HT1080 (cell line): ENCODE data around the gene RARG. TPM values are rescaled to one million over a fixed set of nuclear protein-coding genes. Genes with fewer than 3 reads are reported as not detected.

Experiments used
- DNase-seq: peaks from one replicate; pipeline ENCODE4 v3.0.0-alpha.2; 2015; ENCODE audit warnings: low read depth
- total RNA-seq: library from RNA; depleted of rRNA; stranded (reverse); fragments of >200 nt; shearing (Covaris generic); gene quantifications from 2 replicates; pipeline ENCODE4 v1.2.3, GENCODE V29; 2014

Gene RARG
- total RNA-seq, 1 experiment from 2014 or later: 17.4 TPM

DNA sequence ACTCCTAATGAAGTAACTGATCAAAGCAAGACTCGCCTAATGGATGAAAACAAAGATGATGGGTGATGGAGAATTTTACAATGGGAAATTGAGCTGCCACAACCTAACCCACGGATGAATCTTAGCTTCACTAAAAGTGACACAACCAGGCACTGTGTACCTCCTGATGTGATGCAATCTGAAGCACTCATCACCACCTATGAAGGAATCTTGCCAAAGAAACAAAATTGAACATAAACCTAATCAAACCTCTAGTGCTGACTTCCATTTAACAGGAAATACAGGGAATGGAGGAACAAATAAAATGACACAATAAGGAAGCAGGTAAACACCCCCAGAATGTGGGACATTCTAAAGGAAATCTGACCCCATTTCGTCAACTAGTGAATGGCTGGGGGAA is 13.3 kb upstream of the RARG start:
- no peak for DNase-seq

DNA sequence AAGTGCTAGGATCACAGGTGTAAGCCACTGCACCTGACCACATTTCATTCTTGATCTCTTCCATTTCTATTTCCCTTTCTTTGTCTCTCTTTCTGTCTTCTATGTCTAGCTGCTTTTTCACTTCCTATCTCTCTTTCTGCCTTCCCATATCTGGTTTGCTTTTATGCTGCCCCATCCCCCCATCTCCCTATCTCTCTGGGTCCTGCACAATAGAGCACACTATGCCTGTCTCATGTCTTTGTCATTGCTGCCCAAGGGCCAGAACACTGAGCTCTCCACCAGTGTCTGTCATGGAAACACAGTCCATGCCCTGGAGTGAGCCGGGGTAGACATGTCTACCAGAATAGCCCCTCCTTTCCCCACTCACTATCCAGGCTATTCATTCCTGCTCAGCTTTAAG is 12.3 kb upstream of the RARG start:
- no peak for DNase-seq

DNA sequence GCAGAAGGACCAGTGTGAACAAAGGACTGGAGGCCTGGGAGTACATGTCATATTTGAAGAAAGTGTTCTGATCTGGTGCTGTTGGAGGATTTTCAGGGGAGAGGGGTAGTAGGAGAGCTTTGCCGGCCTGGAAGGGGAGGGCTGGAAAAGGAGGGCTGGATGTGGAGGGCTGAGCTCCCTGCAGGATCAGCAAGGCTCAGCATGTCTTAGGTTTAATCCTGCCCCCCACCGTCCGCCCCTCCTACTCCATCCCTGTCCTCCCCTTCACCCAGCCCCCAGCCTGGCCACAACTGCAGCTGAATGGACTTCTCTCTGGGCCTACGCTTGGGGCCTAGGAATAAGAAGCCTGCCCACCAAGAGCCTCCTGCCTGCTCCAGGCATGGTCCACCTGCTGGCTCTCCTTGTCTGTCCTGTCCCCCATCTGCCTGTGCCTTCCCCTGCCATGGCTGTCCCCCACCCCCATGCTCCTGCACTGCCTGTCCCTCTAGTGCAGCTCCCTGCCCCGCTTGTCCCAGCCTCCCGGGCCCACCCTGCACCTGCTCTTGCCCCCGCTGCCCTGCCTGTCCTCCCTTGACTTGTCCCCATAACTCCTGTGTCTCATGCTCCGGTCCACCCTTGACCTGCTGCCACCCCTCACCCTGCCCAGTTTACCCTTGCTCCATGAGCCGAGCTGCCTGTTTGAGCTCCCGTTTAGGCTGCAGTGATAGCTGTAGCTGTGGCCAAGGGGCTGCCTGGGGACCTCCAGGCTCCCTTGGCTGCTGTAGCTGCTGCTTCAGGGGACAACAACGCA is 9.8 kb upstream of the RARG start:
- DNase-seq: no peak

DNA sequence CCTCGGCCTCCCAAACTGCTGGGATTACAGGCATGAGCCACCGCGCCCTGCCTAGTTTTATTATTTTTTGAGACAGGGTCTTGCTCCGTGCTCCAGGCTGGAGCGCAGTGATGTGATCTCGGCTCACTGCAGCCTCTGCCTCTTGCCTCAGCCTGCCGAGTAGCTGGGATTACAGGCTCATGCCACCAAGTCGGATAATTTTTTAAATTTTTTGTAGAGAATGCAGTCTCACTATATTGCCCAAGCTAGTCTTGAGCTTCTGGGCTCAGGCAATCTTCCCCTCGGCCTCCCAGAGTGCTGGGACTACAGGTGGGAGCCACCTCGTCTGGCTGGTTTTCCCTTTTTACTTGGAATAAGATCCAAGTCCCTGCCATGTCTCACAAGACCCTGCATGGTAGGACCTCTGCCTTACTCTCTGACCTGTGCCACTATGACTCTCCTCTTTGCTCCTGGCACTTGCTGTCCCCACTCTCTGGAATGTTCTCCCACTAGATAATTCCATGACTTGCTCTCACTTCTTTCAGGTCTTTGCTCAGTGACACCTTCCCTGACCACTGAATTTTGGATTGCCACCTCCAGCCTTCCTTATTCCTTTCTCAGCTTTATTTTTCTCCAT is 7.7 kb upstream of the RARG start:
- no peak for DNase-seq

DNA sequence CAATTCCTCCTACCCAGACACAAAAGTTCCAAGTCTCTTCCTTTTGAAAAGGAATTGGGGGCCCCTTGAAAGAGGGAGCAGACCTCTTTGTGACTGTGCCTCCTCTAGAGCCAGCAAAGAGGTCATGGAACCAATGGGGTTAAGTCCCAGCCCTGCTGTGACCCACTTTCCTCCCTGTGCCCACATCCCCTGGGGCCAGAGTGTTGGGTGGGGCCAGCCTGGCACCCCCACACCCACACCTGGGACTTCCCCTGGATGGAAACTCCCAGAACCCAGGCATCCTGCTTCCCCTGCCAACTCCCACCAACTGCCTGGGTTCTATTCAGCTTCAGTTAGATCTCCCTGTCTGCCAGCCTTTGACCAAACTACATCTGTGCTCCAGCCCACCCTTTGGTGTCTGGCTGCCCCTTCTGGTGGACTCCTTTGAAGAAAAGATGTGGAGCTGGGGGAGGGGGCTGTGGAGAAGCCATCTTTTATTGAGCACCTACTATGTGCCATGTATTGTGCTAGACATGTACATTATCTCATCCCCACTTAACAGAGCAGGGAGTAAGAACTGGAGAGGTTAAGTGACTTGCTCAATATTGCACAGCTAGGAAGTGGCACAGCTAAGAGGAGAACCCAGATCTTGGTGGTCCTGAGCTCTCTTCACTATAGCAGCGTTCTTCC is 4.6 kb upstream of the RARG start:
- no peak for DNase-seq

DNA sequence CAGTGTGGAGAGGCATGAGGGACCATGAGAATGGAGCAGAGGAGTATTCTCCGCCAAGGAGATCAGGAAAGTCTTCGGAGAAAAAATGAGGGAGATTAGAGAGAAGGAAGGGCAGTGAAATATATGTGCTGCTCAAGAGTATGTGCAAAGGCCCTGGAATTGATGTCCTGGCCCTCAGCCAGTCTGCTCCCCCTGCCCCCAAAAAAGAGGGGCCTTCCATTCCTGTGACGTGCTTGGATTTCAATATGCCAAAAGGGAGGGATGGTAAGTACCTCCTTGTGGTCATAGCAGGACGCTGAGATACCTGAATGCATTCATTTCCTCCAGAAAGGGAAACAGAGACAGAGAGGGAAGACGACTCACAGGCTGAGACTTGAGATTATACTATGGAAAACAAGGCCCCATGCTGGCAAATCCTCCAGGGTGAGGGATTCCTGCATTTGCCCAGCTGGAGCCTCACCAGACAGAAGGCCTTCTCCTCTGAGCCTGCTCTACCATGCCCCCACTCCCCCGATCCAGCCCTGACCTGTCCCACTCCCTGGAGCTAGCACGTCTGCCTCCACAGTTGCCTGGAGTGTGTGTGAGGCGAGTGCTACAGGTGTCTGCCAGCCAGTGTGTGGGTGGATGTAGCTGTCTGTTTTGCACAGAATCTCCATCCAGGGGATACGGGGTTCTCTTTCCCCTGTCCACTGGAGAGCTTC is 3.9 kb upstream of the RARG start:
- DNase-seq: no peak

DNA sequence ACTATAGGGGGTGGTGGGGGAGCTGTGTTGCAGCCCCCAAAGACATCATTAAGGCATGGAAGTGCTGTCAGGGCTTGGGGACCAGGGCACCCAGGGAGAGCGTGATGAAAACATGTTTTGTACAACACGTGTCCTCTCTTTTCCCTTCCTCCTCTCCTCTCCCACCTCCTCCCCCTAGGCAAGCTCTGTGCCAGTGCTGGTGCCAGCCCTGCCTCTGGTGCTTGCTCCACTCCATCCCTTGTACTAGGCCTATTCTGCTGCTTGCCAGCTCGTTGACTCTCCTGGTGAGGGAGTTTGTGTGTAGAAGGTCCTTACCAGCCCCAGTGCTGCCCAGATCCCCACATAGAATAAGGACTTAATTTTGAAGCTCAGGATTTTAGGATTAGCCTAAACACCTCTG is 3.2 kb upstream of the RARG start:
- DNase-seq: no peak

DNA sequence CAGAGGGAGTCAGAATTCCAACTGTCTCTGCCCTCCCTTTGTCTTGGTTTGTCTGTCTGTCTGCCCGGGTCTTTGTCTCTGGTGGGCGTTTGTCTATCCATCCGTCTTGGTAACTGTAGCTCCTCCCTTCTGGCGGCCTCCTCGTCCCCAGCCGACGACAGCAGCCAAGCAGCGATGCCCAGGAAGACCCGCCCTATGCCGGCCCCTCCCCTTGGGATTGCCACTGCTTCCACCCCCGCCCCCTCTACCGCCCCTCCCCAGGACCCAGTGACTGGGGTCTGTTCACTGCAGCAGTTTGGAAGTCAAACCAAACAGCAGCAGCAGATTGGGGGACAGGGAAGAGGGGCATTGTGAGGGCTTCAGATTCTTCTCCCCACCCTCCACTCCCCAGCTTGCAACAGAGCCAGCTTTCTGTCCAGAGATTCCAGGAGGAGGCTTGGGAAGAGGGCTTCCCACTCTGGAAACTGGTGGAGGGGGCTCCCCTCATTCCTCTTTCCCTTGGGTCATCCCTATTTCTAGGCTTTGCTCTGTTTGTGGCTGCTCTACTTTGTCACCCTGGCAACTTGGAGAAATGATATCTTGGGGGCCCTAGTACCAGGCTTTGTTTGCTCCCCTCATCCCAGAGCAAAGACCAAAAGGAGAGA is 2.4 kb upstream of the RARG start:
- no peak for DNase-seq

DNA sequence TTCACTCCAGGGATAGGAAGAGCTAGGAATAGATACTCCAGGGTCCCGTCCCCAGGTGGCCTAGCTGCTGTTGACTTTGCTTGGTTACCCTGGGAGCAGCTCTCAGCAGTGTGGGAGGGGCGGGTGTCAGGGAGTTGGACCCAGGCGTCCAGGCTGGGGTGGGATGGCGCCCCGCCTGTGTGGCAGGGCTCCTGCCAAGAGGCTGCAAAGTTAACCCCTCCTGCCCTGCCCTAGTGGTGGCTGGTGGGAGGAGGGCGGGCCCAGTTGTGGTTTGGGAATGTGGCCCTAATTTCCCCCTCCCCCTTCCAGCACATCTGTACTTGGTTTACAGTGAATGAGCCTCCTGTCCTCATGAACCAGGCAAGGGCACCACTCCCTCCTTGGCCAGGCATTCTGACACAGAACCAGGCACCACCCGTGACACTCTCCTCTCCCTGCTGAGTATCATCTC is 1.7 kb upstream of the RARG start:
- DNase-seq: no peak

DNA sequence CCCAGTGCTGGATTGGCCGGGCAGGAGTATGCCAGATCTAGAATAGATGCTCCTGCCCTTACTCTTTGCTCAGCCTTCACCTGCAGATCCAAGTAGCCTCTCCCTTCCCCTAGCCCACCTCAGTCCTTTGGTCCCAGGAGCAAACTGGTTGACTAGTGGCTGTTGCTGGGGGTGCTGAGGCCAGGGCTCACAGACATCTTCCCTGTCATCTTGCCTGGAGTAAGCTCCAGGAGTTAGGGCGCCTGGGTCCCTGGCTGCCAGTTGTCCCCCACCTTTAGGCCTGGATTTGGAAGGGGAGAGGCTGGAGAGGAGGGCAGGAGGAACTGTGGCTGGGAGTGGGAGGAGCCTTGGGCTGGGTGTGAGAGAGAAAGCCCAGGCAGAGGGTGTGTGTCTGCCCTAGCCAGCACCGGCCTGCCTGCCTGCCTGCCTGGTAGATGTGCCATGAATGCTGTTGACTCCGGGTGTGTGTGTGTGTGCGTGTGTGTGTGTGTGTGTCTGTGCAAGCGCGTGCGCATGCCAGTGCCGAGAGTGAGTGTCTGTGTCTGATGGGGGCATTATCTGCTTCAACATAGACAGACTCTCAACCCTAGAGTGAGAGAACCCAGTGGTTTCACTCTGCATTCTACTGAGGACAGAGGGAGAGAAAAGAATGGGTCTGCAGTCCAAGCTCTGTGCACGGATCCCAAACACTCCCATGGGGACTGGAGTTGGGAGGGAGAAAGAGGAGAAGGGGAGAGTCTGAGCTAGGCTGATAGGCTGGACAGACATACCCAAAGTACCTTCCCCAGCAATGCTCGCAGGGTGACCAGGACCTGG is 845 bp upstream of the RARG start:
- peak; percentile 37 for DNase-seq

DNA sequence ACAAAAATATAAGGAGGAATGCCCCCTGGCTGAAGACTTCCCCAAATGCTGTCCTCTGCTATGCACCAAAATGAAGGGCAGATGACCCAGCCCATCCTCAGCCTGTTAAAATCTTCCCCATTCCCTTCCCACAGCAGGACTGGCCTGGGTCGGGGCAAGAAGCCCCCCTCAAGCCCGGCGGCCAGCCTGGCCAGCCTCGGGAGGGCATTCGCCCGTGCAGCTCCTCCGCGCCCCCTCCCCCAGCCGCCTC is 413 bp downstream of the RARG start:
- DNase-seq: no peak

DNA sequence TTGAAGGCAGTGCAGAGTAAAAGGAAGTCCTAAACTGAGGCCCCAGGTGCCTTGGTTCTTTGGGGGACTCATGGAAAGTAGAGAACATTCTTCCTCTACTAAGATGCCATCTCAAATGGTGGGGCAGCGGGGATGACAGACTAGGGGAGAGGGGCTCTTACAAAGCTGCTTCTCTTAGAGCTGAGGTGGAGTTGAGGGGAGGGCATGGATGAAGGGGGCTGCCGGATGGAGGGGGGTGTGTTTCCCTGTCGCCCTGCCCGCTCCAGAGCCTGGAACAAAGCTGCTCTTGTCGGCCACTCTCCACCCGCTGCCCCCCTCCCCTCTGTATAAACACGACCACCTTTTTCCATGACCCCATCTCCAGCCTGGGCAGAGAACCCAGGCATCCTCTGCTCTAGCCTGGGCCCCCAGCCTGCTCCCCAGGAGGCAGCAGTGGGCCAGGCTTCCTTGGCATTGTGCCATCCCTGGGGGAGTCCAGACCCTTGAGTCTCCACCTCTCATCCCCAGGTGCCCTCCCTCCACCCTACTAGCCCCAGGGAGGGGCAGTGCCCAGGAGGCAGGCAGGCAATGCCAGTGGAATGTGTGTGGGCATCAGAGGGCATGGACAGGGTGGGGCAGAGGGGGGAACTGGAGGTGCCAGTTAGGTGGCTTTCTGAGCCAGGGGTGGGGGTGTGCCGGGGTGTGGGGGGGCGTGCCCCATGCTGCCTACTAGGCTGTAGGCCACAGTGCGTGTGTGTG is 1.7 kb downstream of the RARG start:
- no peak for DNase-seq

DNA sequence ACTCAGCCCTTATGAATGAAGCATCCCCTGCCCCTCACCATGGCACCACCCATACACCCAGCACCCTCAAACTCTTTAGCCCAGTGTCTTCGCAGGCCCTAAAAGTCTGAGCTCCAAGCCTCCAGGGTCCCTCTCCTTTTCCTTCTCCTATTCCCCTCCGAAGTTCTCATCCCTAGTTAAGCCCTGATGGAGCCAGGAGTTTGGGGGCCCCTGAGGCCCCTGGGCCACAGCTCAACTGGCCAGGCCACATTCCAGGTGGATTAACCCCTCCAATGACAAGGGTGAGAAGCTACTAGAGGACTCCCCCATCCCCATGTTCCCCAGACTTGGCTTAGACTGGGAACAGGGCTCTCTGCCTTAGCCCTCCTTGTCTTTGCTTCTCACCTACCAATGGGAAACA is 2.6 kb downstream of the RARG start:
- no peak for DNase-seq

DNA sequence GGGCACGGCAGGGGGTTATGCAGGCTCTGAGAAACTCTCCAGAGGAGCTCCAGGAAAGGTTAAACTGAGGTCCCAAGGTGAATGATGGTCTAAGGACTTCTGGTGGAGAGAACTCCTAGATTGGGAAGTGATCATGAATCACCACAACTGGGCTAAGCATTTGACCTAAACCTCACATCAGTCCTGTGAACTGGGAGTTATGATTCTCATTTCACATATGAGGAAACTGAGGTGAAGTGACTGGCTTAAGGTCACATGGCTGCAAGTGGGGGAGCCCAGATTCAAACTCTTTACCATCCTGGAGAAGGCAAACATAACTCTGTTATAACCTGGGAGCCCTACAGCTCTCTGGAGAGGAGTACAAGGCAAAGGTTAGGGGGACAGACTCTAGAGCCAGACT is 4.2 kb downstream of the RARG start:
- DNase-seq: no peak

DNA sequence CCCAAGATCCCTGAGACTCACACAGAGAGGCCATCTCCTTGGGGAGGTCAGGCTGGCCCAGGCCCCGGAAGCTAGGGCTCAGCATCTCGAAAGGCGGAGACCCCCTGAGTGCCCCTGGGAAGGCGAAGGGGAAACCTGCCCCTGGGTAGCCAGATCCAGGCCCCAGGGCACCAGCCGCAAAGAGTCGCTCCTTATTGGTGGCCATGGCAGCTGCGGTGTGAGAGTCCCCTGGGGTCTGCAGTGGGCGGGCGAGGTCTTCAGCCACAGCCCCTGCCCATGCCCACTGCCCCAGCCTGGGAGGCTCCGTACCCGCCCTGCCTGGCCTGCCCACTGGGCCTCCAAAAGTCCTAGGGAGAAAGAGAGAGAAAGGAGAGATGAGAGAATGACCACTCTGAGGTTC is 4.7 kb downstream of the RARG start:
- DNase-seq: no peak

DNA sequence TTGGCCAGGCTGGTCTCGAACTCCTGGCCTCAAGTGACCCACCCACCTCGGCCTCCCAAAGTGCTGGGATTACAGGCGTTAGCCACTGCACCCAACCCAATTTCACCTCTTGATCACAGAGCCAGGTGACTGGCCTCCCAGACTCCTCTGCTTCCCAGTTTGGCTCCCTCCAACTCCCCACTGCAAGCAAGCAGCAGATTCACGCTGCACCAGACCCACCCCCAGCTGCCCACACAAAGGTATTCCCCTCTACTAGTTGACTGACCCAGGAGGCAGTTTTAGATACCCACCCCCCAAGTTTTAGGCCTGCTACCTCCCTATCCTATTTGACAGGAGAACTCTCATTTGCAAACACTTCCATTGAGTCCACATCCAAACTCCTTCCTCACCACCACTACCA is 5.2 kb downstream of the RARG start:
- no peak for DNase-seq

DNA sequence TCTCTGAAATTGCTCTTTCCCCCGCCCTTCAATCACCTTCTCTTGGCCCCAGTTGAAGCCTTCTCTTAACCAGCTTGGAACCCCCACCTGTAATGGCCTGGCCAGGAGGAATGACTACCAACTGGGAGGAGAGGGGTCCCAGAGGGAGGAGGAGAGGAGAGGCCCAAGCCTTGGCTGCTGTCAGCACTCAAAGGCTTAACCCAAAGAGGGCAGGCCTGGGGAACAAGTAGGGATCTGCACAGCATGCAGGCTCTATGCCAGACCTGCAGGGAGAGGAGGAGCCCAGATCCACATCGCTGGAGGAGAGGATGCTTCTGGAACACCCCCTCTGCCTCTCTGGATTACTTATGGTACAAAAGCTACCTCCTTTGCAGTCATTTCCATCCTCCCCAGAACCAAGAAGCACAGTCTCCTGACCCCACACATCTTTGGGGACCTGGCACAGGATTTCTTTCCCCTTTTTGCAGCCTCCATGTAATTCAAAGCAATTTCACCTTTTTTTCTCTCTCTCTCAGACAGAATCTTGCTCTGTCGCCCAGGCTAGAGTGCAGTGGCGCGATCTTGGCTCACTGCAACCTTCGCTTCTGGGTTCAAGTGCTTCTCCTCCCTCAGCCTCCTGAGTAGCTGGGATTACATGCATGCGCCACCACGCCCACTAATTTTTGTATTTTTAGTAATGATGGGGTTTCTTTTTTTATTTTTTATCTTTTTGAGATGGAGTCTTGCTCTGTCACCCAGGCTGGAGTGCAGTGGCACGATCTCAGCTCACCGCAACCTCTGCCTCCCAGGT is 6.2 kb downstream of the RARG start:
- DNase-seq: no peak

DNA sequence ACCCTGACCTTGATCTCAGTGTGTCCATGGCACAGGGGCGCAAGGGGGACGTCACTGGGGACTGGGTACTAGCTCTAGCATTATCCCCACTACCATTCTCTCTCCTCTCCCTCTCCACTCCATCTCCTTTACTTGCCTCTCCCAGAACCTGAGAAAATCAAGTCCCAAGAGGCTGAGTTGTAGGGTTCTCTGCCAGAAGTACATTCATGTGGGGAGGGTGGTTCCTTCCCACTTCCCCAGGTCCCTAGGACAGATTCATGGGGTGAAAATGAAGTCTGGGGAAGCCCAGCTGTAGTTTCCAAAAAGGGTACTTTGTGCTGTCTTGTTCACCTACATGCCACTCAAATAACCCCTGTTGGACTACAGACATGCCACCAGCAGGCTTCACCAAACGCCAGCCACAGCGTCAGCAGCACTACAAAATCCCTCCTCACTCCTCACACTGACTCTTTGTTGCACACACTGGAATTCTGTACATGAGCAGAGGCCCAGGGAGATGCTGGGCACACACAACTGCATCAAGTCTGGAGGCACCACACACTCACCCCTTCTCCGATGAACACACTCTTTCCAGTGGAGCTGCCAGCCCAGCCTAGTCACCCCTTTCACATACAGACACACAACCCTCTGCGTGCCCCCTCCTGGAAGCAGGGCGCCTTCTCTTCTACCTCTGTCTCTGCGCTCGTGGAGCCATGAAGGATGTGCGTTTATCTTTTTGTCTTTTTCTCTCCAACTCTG is 6.9 kb downstream of the RARG start:
- no peak for DNase-seq
